Sigmoid colon (tissue), 7 donors: Measurements from ENCODE around the gene PHKB. TPM values are rescaled to one million over a fixed set of nuclear protein-coding genes. Genes with fewer than 3 reads are reported as not detected.

Source experiments
- DNase-seq: peaks from one replicate; pipeline ENCODE4 v3.0.0-alpha.2; 2019
- H3K27ac ChIP-seq, 4 donors: fragments of 200-600 bp; sonication (generic); one replicate each; pipeline ENCODE4 v1.5.1; 2016 to 2019; ENCODE audit warnings: mild to moderate bottlenecking in 1 of 4
- H3K27me3 ChIP-seq, 3 donors: fragments of 200-600 bp; sonication (generic); one replicate each; pipeline ENCODE4 v1.5.1; 2019; ENCODE audit warnings: mild to moderate bottlenecking in 1 of 3
- H3K36me3 ChIP-seq, 4 donors: fragments of 200-600 bp; sonication (generic); one replicate each; pipeline ENCODE4 v1.5.1; 2016 to 2019
- H3K4me1 ChIP-seq, 4 donors: fragments of 200-600 bp; sonication (generic); one replicate each; pipeline ENCODE4 v1.5.1; 2017 to 2019
- H3K4me3 ChIP-seq, 4 donors: fragments of 200-600 bp; sonication (generic); one replicate each; pipeline ENCODE4 v1.5.1; 2017 to 2019; ENCODE audit warnings: mild to moderate bottlenecking in 2 of 4, moderate library complexity in 1 of 4
- H3K9me3 ChIP-seq, 4 donors: fragments of 200-600 bp in 3 of 4; sonication (generic) in 3 of 4; one replicate each; pipeline versions ENCODE4 v1.5.1 to v1.6.1; 2013 to 2019
- EP300 ChIP-seq, 4 donors: sonication (generic); formaldehyde crosslinking; IDR thresholded peaks; one replicate each; pipeline ENCODE4 v1.6.1; 2017; ENCODE audit warnings: antibody characterized with exemption in 4 of 4
- POLR2A ChIP-seq, 2 donors: fragments of 450-650 bp; IDR thresholded peaks; one replicate each; pipeline ENCODE4 v1.6.1; 2016; ENCODE audit warnings: antibody characterized with exemption in 2 of 2, mild to moderate bottlenecking in 2 of 2, moderate library complexity in 2 of 2
- POLR2AphosphoS5 ChIP-seq, 4 donors: sonication (generic); formaldehyde crosslinking; IDR thresholded peaks; one replicate each; pipeline ENCODE4 v1.6.1; 2017; ENCODE audit warnings: antibody characterized with exemption in 4 of 4
- WGBS, 2 donors: extraction: QIAGEN DNeasy Blood & Tissue Kit; methylation state at CpG; one replicate each; pipeline ENCODE4 v1.1.7; 2013; 5-methylcytosine and 5-hydroxymethylcytosine counted together
- intact Hi-C: fragments of 100-400 bp; cut with DNase I; formaldehyde crosslinking; loops from one replicate; pipeline ENCODE4 v1.15.1; 2023
- polyA plus RNA-seq, 3 donors: library from polyadenylated mRNA; stranded (reverse); fragments of 200-250 nt; gene quantifications; one replicate each; pipeline ENCODE4 v1.2.3, GENCODE V29; 2013
- total RNA-seq, 4 donors: library from RNA; depleted of rRNA; stranded (reverse); fragments of >200 nt; gene quantifications; one replicate each; pipeline ENCODE4 v1.1.0, GENCODE V29; 2016
- TF ChIP-seq, protein P1 (sequence below), 4 experiments: fragments of 450-650 bp in 3 of 4; fragments of 200-600 bp in 1 of 4; IDR thresholded peaks; one replicate each; pipeline ENCODE4 v1.5.1; 2016 to 2019; ENCODE audit warnings: antibody characterized with exemption in 4 of 4, mild to moderate bottlenecking in 3 of 4, moderate library complexity in 2 of 4
- donor health status: healthy with polysubstance abuse.
- donor health status: Bipolar disorder and iron deficiency.
- donor health status: healthy.

PHKB gene
- total and polyA plus RNA-seq, 7 donors, result 24.6 to 95.6 (median 60.5) TPM

- 93 to 96% methylated on average over 1 of the region's 1 CpG for WGBS, 2 donors
- Histone ChIP-seq H3K27ac (no peak overlapping the region), H3K27me3 (no peaks in the 10 kb centered on the region), H3K9me3 (no peaks in the 10 kb centered on the region), H3K4me1 (no peaks in the 10 kb centered on the region), H3K4me3 (no peak overlapping the region), H3K36me3 (no peaks in the 10 kb centered on the region)
- intact Hi-C loops, result no loop called here
- TF ChIP-seq, protein P1, sequence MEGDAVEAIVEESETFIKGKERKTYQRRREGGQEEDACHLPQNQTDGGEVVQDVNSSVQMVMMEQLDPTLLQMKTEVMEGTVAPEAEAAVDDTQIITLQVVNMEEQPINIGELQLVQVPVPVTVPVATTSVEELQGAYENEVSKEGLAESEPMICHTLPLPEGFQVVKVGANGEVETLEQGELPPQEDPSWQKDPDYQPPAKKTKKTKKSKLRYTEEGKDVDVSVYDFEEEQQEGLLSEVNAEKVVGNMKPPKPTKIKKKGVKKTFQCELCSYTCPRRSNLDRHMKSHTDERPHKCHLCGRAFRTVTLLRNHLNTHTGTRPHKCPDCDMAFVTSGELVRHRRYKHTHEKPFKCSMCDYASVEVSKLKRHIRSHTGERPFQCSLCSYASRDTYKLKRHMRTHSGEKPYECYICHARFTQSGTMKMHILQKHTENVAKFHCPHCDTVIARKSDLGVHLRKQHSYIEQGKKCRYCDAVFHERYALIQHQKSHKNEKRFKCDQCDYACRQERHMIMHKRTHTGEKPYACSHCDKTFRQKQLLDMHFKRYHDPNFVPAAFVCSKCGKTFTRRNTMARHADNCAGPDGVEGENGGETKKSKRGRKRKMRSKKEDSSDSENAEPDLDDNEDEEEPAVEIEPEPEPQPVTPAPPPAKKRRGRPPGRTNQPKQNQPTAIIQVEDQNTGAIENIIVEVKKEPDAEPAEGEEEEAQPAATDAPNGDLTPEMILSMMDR (IDR thresholded peaks at IDR 0.05), result no peak
- no peak for DNase-seq
These were observed 163.4 kb downstream of the PHKB start for GRCh38 chr16:47624563-47624962.

DNA sequence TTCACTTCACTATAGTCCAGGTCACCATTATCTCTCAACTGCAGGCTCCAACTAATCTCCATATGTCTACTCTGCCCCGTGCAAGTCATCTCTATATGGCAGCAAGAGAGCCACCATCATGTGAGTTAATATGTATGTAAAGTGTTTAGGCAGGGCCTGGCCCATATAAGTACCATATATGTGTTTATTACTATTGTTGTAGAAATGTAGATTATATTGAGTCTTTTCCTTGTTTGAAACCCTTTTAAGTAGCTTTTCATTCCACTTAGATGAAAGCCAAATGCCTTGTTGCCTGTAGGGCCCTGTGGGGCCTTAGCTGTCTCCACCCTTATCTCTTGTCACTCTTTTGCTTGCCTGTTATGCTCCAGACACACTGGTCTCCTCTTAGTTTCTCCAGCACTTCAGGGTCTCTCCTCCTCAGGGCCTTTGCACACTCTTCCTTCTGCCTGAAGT lies 164.0 kb downstream of the PHKB start:
- TF ChIP-seq POLR2A (IDR thresholded peaks at IDR 0.05), result no peak
- no peak for TF ChIP-seq EP300 (IDR thresholded peaks at IDR 0.05)
- TF ChIP-seq, protein P1 (IDR thresholded peaks at IDR 0.05), result no peak
- no peak for TF ChIP-seq POLR2AphosphoS5 (IDR thresholded peaks at IDR 0.05)
- 89 to 99% methylated on average over 1 of the region's 1 CpG for WGBS, 2 donors

GRCh38 chr16:47626246-47626645 lies 165.1 kb downstream of the PHKB start:
- Histone ChIP-seq H3K4me1 (no peaks in the 10 kb centered on the region), H3K27me3 (no peaks in the 10 kb centered on the region), H3K27ac (no peak overlapping the region), H3K9me3 (no peaks in the 10 kb centered on the region), H3K4me3 (no peak overlapping the region), H3K36me3 (no peaks in the 10 kb centered on the region)
- WGBS, 2 donors, result 99% methylated on average over 1 of the region's 1 CpG
- intact Hi-C loops, result no loop called here
- no peak for TF ChIP-seq POLR2AphosphoS5 (IDR thresholded peaks at IDR 0.05)
- no peak for DNase-seq

More for the DNA sequence above, 164.0 kb downstream of the PHKB start:
- no peaks in the 10 kb centered on the region for H3K27me3 ChIP-seq
- DNase-seq, result no peak
- intact Hi-C loops, result no loop called here
- H3K9me3 ChIP-seq, result no peaks in the 10 kb centered on the region
- H3K27ac ChIP-seq, result no peak overlapping the region
- H3K4me1 ChIP-seq, result no peaks in the 10 kb centered on the region
- H3K36me3 ChIP-seq, result no peaks in the 10 kb centered on the region
- no peak overlapping the region for H3K4me3 ChIP-seq

DNA sequence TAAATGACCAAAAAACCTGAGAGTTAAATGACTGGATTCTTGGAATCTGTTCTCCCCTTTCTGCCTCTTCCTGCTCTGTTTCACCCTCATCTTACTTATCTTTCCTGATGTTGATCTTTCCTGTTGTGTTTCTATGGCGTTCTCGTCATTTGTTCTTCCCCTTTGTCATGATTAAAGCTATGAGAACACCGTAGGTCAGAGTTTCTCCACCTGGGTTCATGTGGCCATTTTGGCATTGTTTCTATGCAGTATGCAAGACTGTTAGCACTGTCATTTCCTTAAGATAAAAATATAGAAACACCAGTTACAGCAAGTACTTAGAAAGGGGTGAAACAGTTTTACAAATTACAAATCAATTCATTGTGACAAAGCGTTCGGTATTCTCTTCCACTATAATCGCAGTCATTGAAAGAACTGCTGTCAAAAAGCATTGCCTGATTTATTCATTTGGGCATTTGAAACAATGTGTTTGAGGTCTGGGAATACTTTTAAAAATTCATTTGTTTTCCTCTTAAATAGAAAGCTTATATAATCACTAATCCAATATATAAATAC lies 166.0 kb downstream of the PHKB start:
- Histone ChIP-seq H3K4me1 (no peaks in the 10 kb centered on the region), H3K9me3 (no peaks in the 10 kb centered on the region), H3K36me3 (no peaks in the 10 kb centered on the region), H3K27me3 (no peaks in the 10 kb centered on the region), H3K27ac (no peak overlapping the region), H3K4me3 (no peak overlapping the region)
- intact Hi-C loops, result no loop called here
- DNase-seq, result no peak
- 75 to 88% methylated on average over 6 of the region's 6 CpGs for WGBS, 2 donors
- no peak for TF ChIP-seq EP300 (IDR thresholded peaks at IDR 0.05)
- TF ChIP-seq, protein P1 (IDR thresholded peaks at IDR 0.05), result no peak

DNA sequence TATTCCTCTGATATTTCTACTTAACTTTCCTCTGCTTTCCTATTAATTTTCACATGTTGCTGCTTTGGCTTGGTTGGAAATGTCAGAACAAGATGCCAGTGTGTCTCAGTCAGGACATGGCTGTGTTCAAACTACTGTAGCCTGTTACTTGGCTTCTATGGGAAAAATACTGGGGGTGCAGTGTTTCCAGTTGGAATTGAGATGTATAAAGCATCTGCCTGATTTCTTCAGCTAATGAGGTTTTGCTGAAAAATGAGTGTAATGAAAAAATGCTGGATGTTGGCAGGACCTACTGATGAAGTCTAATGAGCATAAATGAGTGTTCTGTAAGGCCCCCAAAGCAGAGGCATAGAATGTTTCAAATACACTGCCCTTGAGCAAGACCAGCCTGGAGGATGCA lies 166.6 kb downstream of the PHKB start:
- H3K4me3 ChIP-seq, result no peak overlapping the region
- no peak overlapping the region for H3K27ac ChIP-seq
- TF ChIP-seq EP300 (IDR thresholded peaks at IDR 0.05) (no peak), POLR2AphosphoS5 (IDR thresholded peaks at IDR 0.05) (no peak), POLR2A (IDR thresholded peaks at IDR 0.05) (no peak)
- TF ChIP-seq, protein P1 (IDR thresholded peaks at IDR 0.05), result no peak
- no peaks in the 10 kb centered on the region for H3K36me3 ChIP-seq
- DNase-seq, result no peak
- H3K9me3 ChIP-seq, result no peaks in the 10 kb centered on the region
- H3K4me1 ChIP-seq, result no peaks in the 10 kb centered on the region
- intact Hi-C loops, result no loop called here
- H3K27me3 ChIP-seq, result no peaks in the 10 kb centered on the region
